Keratinocyte (primary cell): ENCODE data around the gene CDKN2B. TPM values are rescaled to one million over a fixed set of nuclear protein-coding genes. Genes with fewer than 3 reads are reported as not detected.

ENCODE experiments used
- DNase-seq: peaks from one replicate; pipeline ENCODE4 v3.0.0-alpha.2; 2011; ENCODE audit warnings: low read depth, missing footprints, low spot score
- FAIRE-seq: peaks from 2 replicates; lab custom pipeline; 2011; peaks lifted over from hg19 to GRCh38; lab: Jason Lieb, UNC
- H2AFZ ChIP-seq: 2 replicates; pipeline ENCODE4 v1.6.0; 2012; ENCODE audit warnings: low read length, control low read depth, inconsistent platforms; ENCODE audit not compliant: control insufficient read depth
- H3K27ac ChIP-seq: 2 replicates; pipeline ENCODE4 v1.5.1; 2011; ENCODE audit warnings: low read length; ENCODE audit not compliant: control insufficient read depth, insufficient read depth
- H3K27me3 ChIP-seq: 3 replicates; pipeline ENCODE4 v1.6.0; 2011; ENCODE audit warnings: low read length; ENCODE audit not compliant: control insufficient read depth, insufficient read depth; ENCODE audit errors: extremely low read depth
- H3K36me3 ChIP-seq, 2 experiments: 2 replicates in 1 of 2; 3 replicates in 1 of 2; pipeline ENCODE4 v1.5.1; 2011; ENCODE audit warnings: low read length in 2 of 2, mild to moderate bottlenecking in 1 of 2; ENCODE audit not compliant: control insufficient read depth in 2 of 2, insufficient read depth in 2 of 2; ENCODE audit errors: extremely low read depth in 1 of 2
- H3K4me1 ChIP-seq: 3 replicates; pipeline ENCODE4 v1.5.1; 2011; ENCODE audit warnings: low read length; ENCODE audit not compliant: control insufficient read depth, insufficient read depth; ENCODE audit errors: extremely low read depth
- H3K4me2 ChIP-seq: 3 replicates; pipeline ENCODE4 v1.6.0; 2011; ENCODE audit warnings: low read depth, low read length; ENCODE audit not compliant: control insufficient read depth, insufficient read depth; ENCODE audit errors: extremely low read depth
- H3K4me3 ChIP-seq, 3 experiments: fragments of 200-600 bp in 1 of 3; sonication (generic) in 1 of 3; 2 replicates in 2 of 3; 3 replicates in 1 of 3; pipeline ENCODE4 v1.5.1; 2011 to 2016; ENCODE audit warnings: low read length in 3 of 3, mild to moderate bottlenecking in 3 of 3, control low read depth in 2 of 3, inconsistent platforms in 1 of 3, low read depth in 1 of 3, mixed read lengths in 1 of 3, mixed run types in 1 of 3, moderate library complexity in 1 of 3; ENCODE audit not compliant: control insufficient read depth in 2 of 3, insufficient read depth in 2 of 3; ENCODE audit errors: extremely low read depth in 1 of 3
- H3K79me2 ChIP-seq: 2 replicates; pipeline ENCODE4 v1.6.0; 2012; ENCODE audit warnings: low read length; ENCODE audit not compliant: control insufficient read depth, insufficient read depth
- H3K9ac ChIP-seq: 3 replicates; pipeline ENCODE4 v1.6.0; 2011; ENCODE audit warnings: low read length; ENCODE audit not compliant: control insufficient read depth, insufficient read depth; ENCODE audit errors: extremely low read depth
- H3K9me1 ChIP-seq: 3 replicates; pipeline ENCODE4 v1.6.0; 2011; ENCODE audit warnings: low read length; ENCODE audit not compliant: control insufficient read depth, insufficient read depth; ENCODE audit errors: extremely low read depth
- H3K9me3 ChIP-seq: 2 replicates; pipeline ENCODE4 v1.5.1; 2012; ENCODE audit warnings: low read depth, low read length; ENCODE audit not compliant: control insufficient read depth
- H4K20me1 ChIP-seq: 3 replicates; pipeline ENCODE4 v1.6.0; 2011; ENCODE audit warnings: low read length; ENCODE audit not compliant: control insufficient read depth, insufficient read depth; ENCODE audit errors: extremely low read depth
- CTCF ChIP-seq, 3 experiments: IDR thresholded peaks in 1 of 3; conservative IDR thresholded peaks in 1 of 3; optimal IDR thresholded peaks in 1 of 3; 2 replicates in 2 of 3; 3 replicates in 1 of 3; pipeline versions ENCODE3 to v1.5.1; 2011; ENCODE audit warnings: low read length in 3 of 3, mild to moderate bottlenecking in 3 of 3, moderate library complexity in 2 of 3, control low read depth in 1 of 3, inconsistent platforms in 1 of 3; ENCODE audit not compliant: insufficient read depth in 2 of 3; ENCODE audit errors: extremely low read depth in 1 of 3
- EZH2 ChIP-seq: IDR thresholded peaks from one replicate; pipeline ENCODE4 v1.6.1; 2012; ENCODE audit warnings: inconsistent platforms, mild to moderate bottlenecking, low read length, moderate library complexity
- dilution Hi-C: fragments of 300-500 bp; cut with MboI; formaldehyde crosslinking; loops from one replicate; pipeline ENCODE4 v1.7.0; 2020; ENCODE audit warnings: low sequenced_read_pairs; ENCODE audit not compliant: extremely low pct_ligation_motif_present
- polyA plus RNA-seq, 5 experiments: library from polyadenylated mRNA; depleted of rRNA in 3 of 5; stranded (reverse) in 3 of 5; stranded (forward) in 1 of 5; unstranded in 1 of 5; fragments of >200 nt; gene quantifications; 1 replicate in 1 of 5; 2 replicates in 3 of 5; 3 replicates in 1 of 5; pipeline versions ENCODE4 v1.2.1 to v1.2.3, GENCODE V29; 2011 to 2012; ENCODE audit warnings: missing spikeins in 2 of 5, low read depth in 1 of 5, low replicate concordance in 1 of 5

The CDKN2B gene
- polyA plus RNA-seq, 1 donor (not counting 4 experiments of a cell fraction or from before 2014, with no cell fraction given), result 19.9 TPM

DNA sequence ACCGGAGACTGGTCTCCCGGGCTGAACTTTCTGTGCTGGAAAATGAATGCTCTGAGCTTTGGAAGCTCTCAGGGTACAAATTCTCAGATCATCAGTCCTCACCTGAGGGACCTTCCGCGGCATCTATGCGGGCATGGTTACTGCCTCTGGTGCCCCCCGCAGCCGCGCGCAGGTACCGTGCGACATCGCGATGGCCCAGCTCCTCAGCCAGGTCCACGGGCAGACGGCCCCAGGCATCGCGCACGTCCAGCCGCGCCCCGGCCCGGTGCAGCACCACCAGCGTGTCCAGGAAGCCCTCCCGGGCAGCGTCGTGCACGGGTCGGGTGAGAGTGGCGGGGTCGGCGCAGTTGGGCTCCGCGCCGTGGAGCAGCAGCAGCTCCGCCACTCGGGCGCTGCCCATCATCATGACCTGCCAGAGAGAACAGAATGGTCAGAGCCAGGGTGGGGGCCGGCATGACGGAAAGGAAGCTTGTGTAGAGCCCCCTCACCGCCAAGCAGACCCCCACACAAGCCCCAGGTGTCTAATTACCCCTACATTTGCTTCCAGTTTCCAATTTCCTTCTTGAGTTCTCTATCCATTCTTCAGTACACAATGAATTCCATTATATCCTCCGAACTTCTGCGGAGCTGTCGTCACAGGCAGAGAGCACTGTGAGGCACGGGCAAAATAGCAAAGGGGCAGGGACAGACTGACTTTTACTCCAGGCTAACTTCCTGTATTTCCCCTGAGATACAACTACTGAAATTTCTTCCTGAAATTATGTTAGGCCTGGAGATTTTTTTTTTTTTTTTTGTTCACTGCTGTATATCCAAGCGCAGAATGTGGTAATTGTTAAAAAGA lies 38.1 kb downstream of the CDKN2B start:
- TF ChIP-seq CTCF (optimal IDR thresholded peaks at IDR 0.05 in 1 of 3, IDR thresholded peaks at IDR 0.05 in 1 of 3, conservative IDR thresholded peaks at IDR 0.05 in 1 of 3; ENCODE audit: extremely low read depth in 1 of 3, insufficient read depth in 2 of 3, low read length in 3 of 3) (no peak), EZH2 (no peak)
- peaks cover 80% of the 10 kb centered on the region for H3K27me3 ChIP-seq
- H3K9me1 ChIP-seq, result no peaks in the 10 kb centered on the region
- no peak overlapping the region for H3K9ac ChIP-seq
- H3K27ac ChIP-seq, result no peak overlapping the region
- H3K79me2 ChIP-seq, result no peaks in the 10 kb centered on the region
- no peak overlapping the region for H3K4me2 ChIP-seq
- peaks cover 5 to 13% of the 10 kb centered on the region in 2 experiments for H3K36me3 ChIP-seq
- no peak overlapping the region for H2AFZ ChIP-seq
- H3K9me3 ChIP-seq, result peaks cover 22% of the 10 kb centered on the region
- peaks cover 12% of the 10 kb centered on the region for H3K4me1 ChIP-seq
- dilution Hi-C loops, result no loop called here
- H3K4me3 ChIP-seq, result no peak overlapping the region
- H4K20me1 ChIP-seq, result no peaks in the 10 kb centered on the region
- no peak for DNase-seq
- no peak for FAIRE-seq

- Histone ChIP-seq H3K36me3 (peaks cover 5 to 13% of the 10 kb centered on the region in 2 experiments), H3K4me2 (no peak overlapping the region), H3K4me3 (no peak overlapping the region), H3K4me1 (peaks cover 13% of the 10 kb centered on the region), H3K27me3 (peaks cover 71% of the 10 kb centered on the region), H3K9me3 (peaks cover 22% of the 10 kb centered on the region), H2AFZ (no peak overlapping the region), H3K9ac (no peak overlapping the region), H4K20me1 (no peaks in the 10 kb centered on the region), H3K27ac (no peak overlapping the region), H3K9me1 (no peaks in the 10 kb centered on the region), H3K79me2 (no peaks in the 10 kb centered on the region)
- dilution Hi-C loops, result no loop called here
- no peak for DNase-seq
- TF ChIP-seq EZH2 (peak; percentile 28), CTCF (optimal IDR thresholded peaks at IDR 0.05 in 1 of 3, IDR thresholded peaks at IDR 0.05 in 1 of 3, conservative IDR thresholded peaks at IDR 0.05 in 1 of 3; ENCODE audit: extremely low read depth in 1 of 3, insufficient read depth in 2 of 3, low read length in 3 of 3) (no peak)
- no peak for FAIRE-seq
Observed at GRCh38 chr9:21969951-21970799, 38.9 kb downstream of the CDKN2B start.
